ENCODE data around the gene SNCAIP. TPM values are rescaled to one million over a fixed set of nuclear protein-coding genes. Genes with fewer than 3 reads are reported as not detected.
A peak's percentile ranks its signal among the peaks of the same experiment; 100 is the strongest.

The SNCAIP gene
- total and polyA plus RNA-seq, 2 donors (not counting 1 experiment from before 2014, with no cell fraction given): 1.3 to 4.1 TPM

DNA sequence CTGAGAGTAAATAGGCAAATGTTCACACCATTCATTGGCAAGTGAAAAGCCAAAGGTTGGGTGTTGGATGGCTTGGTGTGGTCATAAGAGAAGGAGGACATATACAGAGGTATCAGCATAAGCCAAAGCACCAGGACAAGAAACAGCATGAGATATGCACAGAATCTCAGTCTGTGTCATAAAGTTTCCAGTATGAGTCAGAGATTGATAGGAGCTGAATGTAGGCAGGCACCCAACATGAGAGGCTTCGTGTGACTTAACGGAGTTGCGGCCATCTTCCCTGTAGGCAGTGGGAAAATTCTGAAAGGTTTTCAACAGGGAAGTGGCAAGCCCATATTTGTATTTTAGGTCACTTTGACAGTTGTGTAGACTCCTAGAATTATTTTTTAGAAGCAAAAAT lies 54.5 kb downstream of the SNCAIP start:
- Histone ChIP-seq H3K4me3 (replicated peaks in 1 of 4; ENCODE audit: control extremely low read depth in 1 of 4, insufficient read depth in 1 of 4, low read depth in 3 of 4, low read length in 4 of 4) (no peak overlapping the region), H3K36me3 (ENCODE audit: control insufficient read depth, insufficient read depth, low read length) (no peaks in the 10 kb centered on the region), H4K20me1 (ENCODE audit: control insufficient read depth, extremely low read depth, insufficient read depth, low read length) (no peaks in the 10 kb centered on the region), H3K27me3 (ENCODE audit: control insufficient read depth, insufficient read depth, low read length) (no peaks in the 10 kb centered on the region), H3K27ac (ENCODE audit: insufficient read depth, low read length) (no peak overlapping the region), H3K9me3 (ENCODE audit: control insufficient read depth, insufficient read depth, low read depth, low read length) (no peaks in the 10 kb centered on the region), H3K4me1 (ENCODE audit: control insufficient read depth, extremely low read depth, insufficient read depth, low read length) (no peaks in the 10 kb centered on the region), H3K4me2 (ENCODE audit: extremely low read depth, insufficient read depth, low read length) (no peak overlapping the region), H3K9ac (ENCODE audit: insufficient read depth, low read length) (no peak overlapping the region), H2AFZ (ENCODE audit: low read length) (no peak overlapping the region), H3K79me2 (ENCODE audit: control insufficient read depth, insufficient read depth, low read length) (no peaks in the 10 kb centered on the region)
- peak in 1 of 2 donors; percentile 50 for DNase-seq (ENCODE audit: low read depth in 2 of 2)
- TF ChIP-seq CTCF (conservative IDR thresholded peaks at IDR 0.05 in 1 of 2, IDR thresholded peaks at IDR 0.05 in 1 of 2; ENCODE audit: low read depth in 1 of 2, low read length in 2 of 2): no peak
- no peak for TF ChIP-seq EZH2 (IDR thresholded peaks at IDR 0.05; ENCODE audit: low read length, missing control alignments)

DNA sequence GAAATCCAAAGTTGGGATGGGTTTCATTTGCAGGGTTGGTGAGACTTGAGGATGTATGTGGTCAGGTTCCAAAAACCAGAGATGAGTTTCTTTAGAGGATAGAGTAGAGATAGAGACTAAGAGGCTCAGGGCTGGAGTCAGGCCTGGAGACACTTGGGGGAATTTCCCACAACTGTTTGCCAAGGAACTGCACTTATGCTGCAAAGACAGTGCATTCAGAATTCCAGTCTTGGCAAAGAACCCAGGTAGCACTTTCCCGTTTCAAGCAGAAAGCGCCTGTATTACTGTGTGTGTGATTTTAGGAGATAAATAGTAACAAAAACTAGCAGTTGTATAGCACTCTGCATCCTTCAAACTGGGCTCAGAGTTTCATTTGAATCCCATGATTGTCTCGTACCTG lies 55.4 kb downstream of the SNCAIP start:
- H3K4me2 ChIP-seq (ENCODE audit: extremely low read depth, insufficient read depth, low read length): no peak overlapping the region
- no peak overlapping the region for H2AFZ ChIP-seq (ENCODE audit: low read length)
- H3K36me3 ChIP-seq (ENCODE audit: control insufficient read depth, insufficient read depth, low read length): no peaks in the 10 kb centered on the region
- no peaks in the 10 kb centered on the region for H3K27me3 ChIP-seq (ENCODE audit: control insufficient read depth, insufficient read depth, low read length)
- no peaks in the 10 kb centered on the region for H3K79me2 ChIP-seq (ENCODE audit: control insufficient read depth, insufficient read depth, low read length)
- H3K9ac ChIP-seq (ENCODE audit: insufficient read depth, low read length): no peak overlapping the region
- H3K4me3 ChIP-seq (replicated peaks in 1 of 4; ENCODE audit: control extremely low read depth in 1 of 4, insufficient read depth in 1 of 4, low read depth in 3 of 4, low read length in 4 of 4): no peak overlapping the region
- no peak for DNase-seq (ENCODE audit: low read depth in 2 of 2)
- H3K4me1 ChIP-seq (ENCODE audit: control insufficient read depth, extremely low read depth, insufficient read depth, low read length): no peaks in the 10 kb centered on the region
- no peak overlapping the region for H3K27ac ChIP-seq (ENCODE audit: insufficient read depth, low read length)
- H4K20me1 ChIP-seq (ENCODE audit: control insufficient read depth, extremely low read depth, insufficient read depth, low read length): no peaks in the 10 kb centered on the region
- H3K9me3 ChIP-seq (ENCODE audit: control insufficient read depth, insufficient read depth, low read depth, low read length): no peaks in the 10 kb centered on the region
- TF ChIP-seq EZH2 (IDR thresholded peaks at IDR 0.05; ENCODE audit: low read length, missing control alignments): no peak
- TF ChIP-seq CTCF (conservative IDR thresholded peaks at IDR 0.05 in 1 of 2, IDR thresholded peaks at IDR 0.05 in 1 of 2; ENCODE audit: low read depth in 1 of 2, low read length in 2 of 2): no peak

- Histone ChIP-seq H2AFZ (ENCODE audit: low read length) (no peak overlapping the region), H3K36me3 (ENCODE audit: control insufficient read depth, insufficient read depth, low read length) (no peaks in the 10 kb centered on the region), H3K27me3 (ENCODE audit: control insufficient read depth, insufficient read depth, low read length) (no peaks in the 10 kb centered on the region), H3K4me2 (ENCODE audit: extremely low read depth, insufficient read depth, low read length) (no peak overlapping the region), H3K9me3 (ENCODE audit: control insufficient read depth, insufficient read depth, low read depth, low read length) (no peaks in the 10 kb centered on the region), H3K79me2 (ENCODE audit: control insufficient read depth, insufficient read depth, low read length) (no peaks in the 10 kb centered on the region), H3K27ac (ENCODE audit: insufficient read depth, low read length) (no peak overlapping the region), H3K9ac (ENCODE audit: insufficient read depth, low read length) (no peak overlapping the region), H4K20me1 (ENCODE audit: control insufficient read depth, extremely low read depth, insufficient read depth, low read length) (no peaks in the 10 kb centered on the region), H3K4me1 (ENCODE audit: control insufficient read depth, extremely low read depth, insufficient read depth, low read length) (no peaks in the 10 kb centered on the region), H3K4me3 (replicated peaks in 1 of 4; ENCODE audit: control extremely low read depth in 1 of 4, insufficient read depth in 1 of 4, low read depth in 3 of 4, low read length in 4 of 4) (no peak overlapping the region)
- TF ChIP-seq CTCF (conservative IDR thresholded peaks at IDR 0.05 in 1 of 2, IDR thresholded peaks at IDR 0.05 in 1 of 2; ENCODE audit: low read depth in 1 of 2, low read length in 2 of 2) (no peak), EZH2 (IDR thresholded peaks at IDR 0.05; ENCODE audit: low read length, missing control alignments) (no peak)
- DNase-seq (ENCODE audit: low read depth in 2 of 2): no peak
Measured at GRCh38 chr5:122368510-122369251, 56.6 kb downstream of the SNCAIP start.

All from fibroblast of lung (primary cell).